ENCODE measurements around the gene MAG.

GRCh38 chr19:35271546-35271945 is 20.4 kb upstream of the MAG start:
- no peak for TF ChIP-seq E2F5 (CRISPR knock-in tag; IDR thresholded peaks at IDR 0.05)
- TF ChIP-seq TCF7 (CRISPR knock-in tag; IDR thresholded peaks at IDR 0.05; ENCODE audit: low read depth): no peak
- TF ChIP-seq, protein P1, sequence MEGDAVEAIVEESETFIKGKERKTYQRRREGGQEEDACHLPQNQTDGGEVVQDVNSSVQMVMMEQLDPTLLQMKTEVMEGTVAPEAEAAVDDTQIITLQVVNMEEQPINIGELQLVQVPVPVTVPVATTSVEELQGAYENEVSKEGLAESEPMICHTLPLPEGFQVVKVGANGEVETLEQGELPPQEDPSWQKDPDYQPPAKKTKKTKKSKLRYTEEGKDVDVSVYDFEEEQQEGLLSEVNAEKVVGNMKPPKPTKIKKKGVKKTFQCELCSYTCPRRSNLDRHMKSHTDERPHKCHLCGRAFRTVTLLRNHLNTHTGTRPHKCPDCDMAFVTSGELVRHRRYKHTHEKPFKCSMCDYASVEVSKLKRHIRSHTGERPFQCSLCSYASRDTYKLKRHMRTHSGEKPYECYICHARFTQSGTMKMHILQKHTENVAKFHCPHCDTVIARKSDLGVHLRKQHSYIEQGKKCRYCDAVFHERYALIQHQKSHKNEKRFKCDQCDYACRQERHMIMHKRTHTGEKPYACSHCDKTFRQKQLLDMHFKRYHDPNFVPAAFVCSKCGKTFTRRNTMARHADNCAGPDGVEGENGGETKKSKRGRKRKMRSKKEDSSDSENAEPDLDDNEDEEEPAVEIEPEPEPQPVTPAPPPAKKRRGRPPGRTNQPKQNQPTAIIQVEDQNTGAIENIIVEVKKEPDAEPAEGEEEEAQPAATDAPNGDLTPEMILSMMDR (IDR thresholded peaks at IDR 0.05): no peak
- TF ChIP-seq NFYB (CRISPR knock-in tag; conservative IDR thresholded peaks at IDR 0.05; ENCODE audit: low read depth): no peak
- TF ChIP-seq FOXP4 (CRISPR knock-in tag; IDR thresholded peaks at IDR 0.05): no peak
- no peak for TF ChIP-seq TEAD1 (CRISPR knock-in tag; IDR thresholded peaks at IDR 0.05)
- TF ChIP-seq, protein P2, sequence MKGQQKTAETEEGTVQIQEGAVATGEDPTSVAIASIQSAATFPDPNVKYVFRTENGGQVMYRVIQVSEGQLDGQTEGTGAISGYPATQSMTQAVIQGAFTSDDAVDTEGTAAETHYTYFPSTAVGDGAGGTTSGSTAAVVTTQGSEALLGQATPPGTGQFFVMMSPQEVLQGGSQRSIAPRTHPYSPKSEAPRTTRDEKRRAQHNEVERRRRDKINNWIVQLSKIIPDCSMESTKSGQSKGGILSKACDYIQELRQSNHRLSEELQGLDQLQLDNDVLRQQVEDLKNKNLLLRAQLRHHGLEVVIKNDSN (CRISPR knock-in tag; IDR thresholded peaks at IDR 0.05): no peak
- TF ChIP-seq, protein P3, sequence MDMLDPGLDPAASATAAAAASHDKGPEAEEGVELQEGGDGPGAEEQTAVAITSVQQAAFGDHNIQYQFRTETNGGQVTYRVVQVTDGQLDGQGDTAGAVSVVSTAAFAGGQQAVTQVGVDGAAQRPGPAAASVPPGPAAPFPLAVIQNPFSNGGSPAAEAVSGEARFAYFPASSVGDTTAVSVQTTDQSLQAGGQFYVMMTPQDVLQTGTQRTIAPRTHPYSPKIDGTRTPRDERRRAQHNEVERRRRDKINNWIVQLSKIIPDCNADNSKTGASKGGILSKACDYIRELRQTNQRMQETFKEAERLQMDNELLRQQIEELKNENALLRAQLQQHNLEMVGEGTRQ (CRISPR knock-in tag; IDR thresholded peaks at IDR 0.05): no peak
- TF ChIP-seq SP1 (CRISPR knock-in tag; conservative IDR thresholded peaks at IDR 0.05): no peak
- TF ChIP-seq ZNF423 (CRISPR knock-in tag; IDR thresholded peaks at IDR 0.05): no peak
- no peak for TF ChIP-seq GABPB1 (CRISPR knock-in tag; IDR thresholded peaks at IDR 0.05)
- TF ChIP-seq, protein P4, sequence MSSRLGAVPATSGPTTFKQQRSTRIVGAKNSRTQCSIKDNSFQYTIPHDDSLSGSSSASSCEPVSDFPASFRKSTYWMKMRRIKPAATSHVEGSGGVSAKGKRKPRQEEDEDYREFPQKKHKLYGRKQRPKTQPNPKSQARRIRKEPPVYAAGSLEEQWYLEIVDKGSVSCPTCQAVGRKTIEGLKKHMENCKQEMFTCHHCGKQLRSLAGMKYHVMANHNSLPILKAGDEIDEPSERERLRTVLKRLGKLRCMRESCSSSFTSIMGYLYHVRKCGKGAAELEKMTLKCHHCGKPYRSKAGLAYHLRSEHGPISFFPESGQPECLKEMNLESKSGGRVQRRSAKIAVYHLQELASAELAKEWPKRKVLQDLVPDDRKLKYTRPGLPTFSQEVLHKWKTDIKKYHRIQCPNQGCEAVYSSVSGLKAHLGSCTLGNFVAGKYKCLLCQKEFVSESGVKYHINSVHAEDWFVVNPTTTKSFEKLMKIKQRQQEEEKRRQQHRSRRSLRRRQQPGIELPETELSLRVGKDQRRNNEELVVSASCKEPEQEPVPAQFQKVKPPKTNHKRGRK (CRISPR knock-in tag; IDR thresholded peaks at IDR 0.05; ENCODE audit: borderline replicate concordance): no peak
- TF ChIP-seq NR3C1 (CRISPR knock-in tag; conservative IDR thresholded peaks at IDR 0.05; ENCODE audit: low read depth): no peak
